Aorta (tissue), 5 donors: ENCODE results near the gene PAQR8. TPM values are rescaled to one million over a fixed set of nuclear protein-coding genes. Genes with fewer than 3 reads are reported as not detected.
"Not testable (repeated sequence)": the region's sequence is repeated elsewhere in the genome, so short reads cannot be mapped to it uniquely, and the experiment has no call there.

Experiments
- ATAC-seq: fragments of 200-7000 bp; cut with Tn5 transposase; one replicate; pipeline ENCODE4 v1.9.1; 2022; ENCODE audit warnings: moderate library complexity; ENCODE audit not compliant: low FRiP score
- DNase-seq, 2 donors: peaks; one replicate each; pipeline ENCODE4 v3.0.0-alpha.2; 2020
- H3K27ac ChIP-seq, 2 donors: one replicate each; pipeline ENCODE4 v1.5.1; 2013; ENCODE audit warnings: low read length in 2 of 2, mild to moderate bottlenecking in 2 of 2, moderate library complexity in 2 of 2, control low read depth in 1 of 2, inconsistent platforms in 1 of 2, low read depth in 1 of 2
- H3K27me3 ChIP-seq, 2 donors: one replicate each; pipeline ENCODE4 v1.6.1; 2013; ENCODE audit warnings: control low read depth in 1 of 2, low read length in 1 of 2, mild to moderate bottlenecking in 1 of 2, moderate library complexity in 1 of 2; ENCODE audit not compliant: insufficient read depth in 2 of 2, control insufficient read depth in 1 of 2
- H3K36me3 ChIP-seq, 2 donors: one replicate each; pipeline ENCODE4 v1.6.1; 2013; ENCODE audit warnings: control low read depth in 1 of 2, low read length in 1 of 2, mild to moderate bottlenecking in 1 of 2; ENCODE audit not compliant: insufficient read depth in 2 of 2, control insufficient read depth in 1 of 2
- H3K4me1 ChIP-seq, 2 donors: one replicate each; pipeline ENCODE4 v1.6.1; 2013; ENCODE audit warnings: low read length in 2 of 2, control low read depth in 1 of 2, mild to moderate bottlenecking in 1 of 2, moderate library complexity in 1 of 2; ENCODE audit not compliant: insufficient read depth in 2 of 2, control insufficient read depth in 1 of 2
- H3K4me3 ChIP-seq, 2 donors: one replicate each; pipeline ENCODE4 v1.5.1; 2013; ENCODE audit warnings: low read length in 2 of 2, control low read depth in 1 of 2, mild to moderate bottlenecking in 1 of 2
- H3K9me3 ChIP-seq: one replicate; pipeline ENCODE4 v1.6.1; 2013; ENCODE audit warnings: mild to moderate bottlenecking, low read length; ENCODE audit not compliant: control insufficient read depth
- WGBS, 2 donors: extraction: QIAGEN DNeasy Blood & Tissue Kit; methylation state at CpG; one replicate each; pipeline ENCODE4 v1.1.7; 2013; 5-methylcytosine and 5-hydroxymethylcytosine counted together
- intact Hi-C, 2 donors: fragments of 100-400 bp; cut with DNase I; formaldehyde crosslinking; loops; one replicate each; pipeline versions ENCODE4 v1.14.2 to v1.15.0; 2022
- polyA plus RNA-seq, 2 donors: library from polyadenylated mRNA; stranded (reverse); fragments of 200-250 nt; gene quantifications; one replicate each; pipeline ENCODE4 v1.2.3, GENCODE V29; 2013
- total RNA-seq, 2 donors: library from RNA; stranded (reverse); fragmentation: NEBNext Ultra II Directional; extraction: Animal tissue kit (Norgen Biotek cat#: 25700); gene quantifications; one replicate each; pipeline ENCODE4 v1.2.1, GENCODE V29; 2021
- donor health status: healthy with polysubstance abuse.
- donor health status: Bipolar disorder and iron deficiency.
- donor health status: DM: no; HTN: no; CAD: no.
- donor health status: DM: no; HTN: no; CAD: no.
- donor health status: DM: yes; HTN: yes; CAD: no.

The PAQR8 gene
- total and polyA plus RNA-seq, 4 donors: 1.7 to 6.5 (median 3.6) TPM

GRCh38 chr6:52384145-52384766, 22.3 kb downstream of the PAQR8 start:
- DNase-seq (no peak), ATAC-seq (no peak)
- WGBS, 2 donors: 93 to 97% methylated on average over 2 of the region's 2 CpGs
- no peaks in the 10 kb centered on the region for H3K27me3 ChIP-seq
- intact Hi-C loops: no loop called here
- H3K36me3 ChIP-seq: peaks cover 0 to 2% of the 10 kb centered on the region in 2 donors
- H3K4me1 ChIP-seq: no peaks in the 10 kb centered on the region
- H3K4me3 ChIP-seq: no peak overlapping the region
- no peak overlapping the region for H3K27ac ChIP-seq
- no peaks in the 10 kb centered on the region for H3K9me3 ChIP-seq

DNA sequence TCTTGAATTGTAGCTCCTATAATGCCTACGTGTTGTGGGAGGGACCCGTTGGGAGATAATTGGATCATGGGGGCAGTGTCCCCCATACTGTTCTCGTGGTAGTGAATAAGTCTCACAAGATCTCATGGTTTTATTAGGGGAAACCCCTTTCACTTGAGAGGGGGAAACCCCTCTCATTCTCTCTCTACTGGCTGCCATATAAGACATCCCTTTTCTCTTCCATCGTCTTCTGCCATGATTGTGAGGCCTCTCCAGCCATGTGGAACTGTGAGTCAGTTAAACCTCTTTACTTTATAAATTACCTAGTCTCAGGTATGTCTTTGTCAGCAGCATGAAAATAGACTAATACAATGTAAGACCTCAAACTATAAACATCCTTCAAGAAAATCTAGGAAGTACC, 23.1 kb downstream of the PAQR8 start:
- peaks cover 0 to under 1% of the 10 kb centered on the region in 2 donors for H3K36me3 ChIP-seq
- no peaks in the 10 kb centered on the region for H3K4me1 ChIP-seq
- WGBS, 2 donors: 98% methylated on average over 4 of the region's 4 CpGs
- H3K27ac ChIP-seq: no peak overlapping the region
- ATAC-seq (no peak), DNase-seq (no peak)
- H3K27me3 ChIP-seq: no peaks in the 10 kb centered on the region
- no peaks in the 10 kb centered on the region for H3K9me3 ChIP-seq
- no peak overlapping the region for H3K4me3 ChIP-seq
- intact Hi-C loops: no loop called here

DNA sequence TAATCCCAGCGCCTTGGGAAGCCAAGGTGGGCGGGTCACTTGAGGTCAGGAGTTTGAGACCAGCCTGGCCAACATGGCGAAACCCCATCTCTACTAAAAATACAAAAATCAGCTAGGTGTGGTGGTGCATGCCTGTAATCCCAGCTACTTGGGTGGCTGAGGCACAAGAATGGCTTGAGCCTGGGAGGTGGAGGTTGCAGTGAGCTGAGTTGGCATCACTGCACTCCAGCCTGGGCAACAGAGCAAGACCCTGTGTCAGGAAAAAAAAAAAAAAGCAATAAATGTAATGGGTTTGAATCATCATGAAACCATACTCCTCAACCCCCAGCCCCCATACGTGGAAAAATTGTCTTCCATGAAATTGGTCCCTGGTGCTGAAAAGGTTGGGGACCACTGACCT, 26.2 kb downstream of the PAQR8 start:
- 87 to 89% methylated on average over 4 of the region's 4 CpGs for WGBS, 2 donors
- ATAC-seq, H3K4me1 ChIP-seq, H3K27ac ChIP-seq, DNase-seq, H3K36me3 ChIP-seq, H3K27me3 ChIP-seq, H3K4me3 ChIP-seq, intact Hi-C loops, H3K9me3 ChIP-seq: not testable (repeated sequence)

GRCh38 chr6:52388790-52389189, 26.8 kb downstream of the PAQR8 start:
- Histone ChIP-seq H3K4me1 (no peaks in the 10 kb centered on the region), H3K4me3 (no peak overlapping the region), H3K27me3 (no peaks in the 10 kb centered on the region), H3K9me3 (no peaks in the 10 kb centered on the region), H3K27ac (no peak overlapping the region), H3K36me3 (no peaks in the 10 kb centered on the region)
- DNase-seq (no peak), ATAC-seq (no peak)
- WGBS, 2 donors: 82% methylated on average over 4 of the region's 4 CpGs
- intact Hi-C loops: no loop called here

- Histone ChIP-seq H3K9me3 (no peaks in the 10 kb centered on the region), H3K4me1 (no peaks in the 10 kb centered on the region), H3K36me3 (no peaks in the 10 kb centered on the region), H3K27me3 (no peaks in the 10 kb centered on the region), H3K4me3 (no peak overlapping the region), H3K27ac (no peak overlapping the region)
- WGBS, 2 donors: 88 to 95% methylated on average over 1 of the region's 1 CpG
- intact Hi-C loops: no loop called here
- DNase-seq (no peak), ATAC-seq (no peak)
Observed at GRCh38 chr6:52389264-52389625, 27.3 kb downstream of the PAQR8 start.

GRCh38 chr6:52389626-52390360, 27.8 kb downstream of the PAQR8 start:
- DNase-seq: peak in 1 of 2 donors; percentile 57
- H3K9me3 ChIP-seq: no peaks in the 10 kb centered on the region
- intact Hi-C loops: no loop called here
- H3K27ac ChIP-seq: no peak overlapping the region
- H3K4me1 ChIP-seq: no peaks in the 10 kb centered on the region
- no peak for ATAC-seq
- 25 to 28% methylated on average over 8 of the region's 8 CpGs for WGBS, 2 donors
- H3K27me3 ChIP-seq: no peaks in the 10 kb centered on the region
- H3K36me3 ChIP-seq: no peaks in the 10 kb centered on the region
- no peak overlapping the region for H3K4me3 ChIP-seq

DNA sequence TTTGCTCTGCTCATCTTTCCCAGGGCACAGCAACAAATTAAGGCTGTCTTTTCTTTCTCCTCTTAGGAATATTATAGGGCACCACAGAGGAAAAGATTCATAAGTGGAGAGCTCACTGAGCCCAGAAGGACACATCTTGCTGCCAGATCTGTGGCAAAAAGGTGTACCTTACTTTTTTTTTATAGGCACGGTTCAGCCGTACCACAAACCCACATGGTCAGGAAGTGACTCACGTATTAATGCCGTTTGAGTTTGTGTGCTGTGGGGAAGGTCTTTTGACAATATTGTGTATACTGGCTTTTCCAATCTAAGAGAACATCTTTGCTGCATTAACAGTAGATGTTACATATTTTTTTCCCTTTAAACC, 28.4 kb downstream of the PAQR8 start:
- DNase-seq (no peak), ATAC-seq (peak; percentile 51)
- WGBS, 2 donors: 21 to 38% methylated on average over 4 of the region's 4 CpGs
- H3K36me3 ChIP-seq: no peaks in the 10 kb centered on the region
- H3K4me1 ChIP-seq: no peaks in the 10 kb centered on the region
- H3K4me3 ChIP-seq: no peak overlapping the region
- no peak overlapping the region for H3K27ac ChIP-seq
- intact Hi-C loops: no loop called here
- H3K27me3 ChIP-seq: no peaks in the 10 kb centered on the region
- H3K9me3 ChIP-seq: no peaks in the 10 kb centered on the region

DNA sequence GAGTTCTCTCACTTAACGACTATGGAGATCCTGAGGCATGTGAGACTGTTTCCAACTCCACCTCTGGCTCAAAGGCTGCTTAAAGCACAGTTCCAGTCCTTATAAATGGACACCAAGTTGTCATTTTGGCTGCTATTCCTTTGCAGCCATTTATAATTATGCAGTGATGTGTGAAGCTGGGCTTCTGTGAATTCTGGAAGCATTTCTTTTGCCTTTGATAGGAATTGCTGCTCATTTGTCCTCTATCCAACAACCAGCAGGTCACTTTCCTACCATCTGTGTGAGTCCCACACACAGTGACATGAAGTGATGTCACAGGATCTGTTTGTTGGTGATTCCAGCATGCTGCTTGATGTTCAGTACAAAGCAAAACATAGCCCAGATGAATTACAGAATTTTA, 29.6 kb downstream of the PAQR8 start:
- Histone ChIP-seq H3K27me3 (no peaks in the 10 kb centered on the region), H3K27ac (no peak overlapping the region), H3K4me3 (no peak overlapping the region), H3K9me3 (no peaks in the 10 kb centered on the region), H3K36me3 (no peaks in the 10 kb centered on the region), H3K4me1 (no peaks in the 10 kb centered on the region)
- intact Hi-C loops: no loop called here
- DNase-seq: no peak
- no peak for ATAC-seq
- WGBS, 2 donors: 81 to 93% methylated on average over 1 of the region's 1 CpG

DNA sequence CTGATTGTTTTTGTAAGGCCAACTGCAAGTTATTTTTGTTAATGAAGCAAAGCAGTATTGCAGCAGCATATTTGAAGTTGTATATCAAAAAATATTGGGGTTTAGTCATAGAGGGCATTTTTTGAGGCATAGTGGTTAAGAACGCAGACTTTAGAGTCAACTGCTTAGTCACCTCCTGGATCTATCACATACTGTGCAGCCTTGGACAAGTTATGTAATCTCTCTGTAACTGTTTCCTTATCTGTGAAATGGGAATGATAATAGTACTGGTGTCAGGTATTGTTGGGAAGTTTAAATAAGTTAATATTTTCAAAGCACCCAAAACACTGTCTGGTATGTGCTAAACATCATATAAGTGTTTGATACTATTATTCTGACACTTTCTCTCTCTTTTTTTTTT, 31.0 kb downstream of the PAQR8 start:
- intact Hi-C loops: no loop called here
- DNase-seq (no peak), ATAC-seq (no peak)
- WGBS, 2 donors: 63 to 79% methylated on average over 1 of the region's 1 CpG
- no peak overlapping the region for H3K27ac ChIP-seq
- no peaks in the 10 kb centered on the region for H3K36me3 ChIP-seq
- no peaks in the 10 kb centered on the region for H3K4me1 ChIP-seq
- no peaks in the 10 kb centered on the region for H3K9me3 ChIP-seq
- no peaks in the 10 kb centered on the region for H3K27me3 ChIP-seq
- no peak overlapping the region for H3K4me3 ChIP-seq
